ENCODE measurements around the gene MARCKS. TPM values are rescaled to one million over a fixed set of nuclear protein-coding genes. Genes with fewer than 3 reads are reported as not detected.

Gene MARCKS
- total and polyA plus RNA-seq, 10 of the 15 experiments (the other 5 are each of a cell fraction or from before 2014, with no cell fraction given): 29.0 to 164 (median 74.5) TPM

GRCh38 chr6:113873043-113873667 is 16.0 kb downstream of the MARCKS start:
- Histone ChIP-seq H3K79me2 (ENCODE audit: control insufficient read depth, insufficient read depth, low read length) (peaks cover 5% of the 10 kb centered on the region), H3K27me3 (replicated peaks in 1 of 2; ENCODE audit: control insufficient read depth in 2 of 2, insufficient read depth in 2 of 2, low read length in 1 of 2) (no peaks in the 10 kb centered on the region), H4K20me1 (ENCODE audit: control insufficient read depth, insufficient read depth) (no peaks in the 10 kb centered on the region), H3K27ac (ENCODE audit: control insufficient read depth, insufficient read depth) (no peak overlapping the region; the same call in 1 of the 2 replicates), H3K36me3 (ENCODE audit: control insufficient read depth in 2 of 2, insufficient read depth in 2 of 2, low read length in 1 of 2) (no peaks in the 10 kb centered on the region), H2AFZ (ENCODE audit: control insufficient read depth, low read depth, low read length) (peak overlapping the region; percentile 62), H3K9ac (ENCODE audit: control insufficient read depth, insufficient read depth, low read length) (peak overlapping the region; percentile 27; the same call in 1 of the 2 replicates), H3K4me1 (ENCODE audit: control insufficient read depth, insufficient read depth, low read length) (peaks cover 7% of the 10 kb centered on the region), H3K4me3 (peak overlapping the region; percentile 65), H3K9me3 (replicated peaks; ENCODE audit: control insufficient read depth, insufficient read depth, low read length) (peaks cover 2% of the 10 kb centered on the region; the same call in 1 of the 3 replicates), H3K4me2 (ENCODE audit: control insufficient read depth, insufficient read depth) (peak overlapping the region; percentile 77)
- in situ Hi-C loops (cut with MboI) (no loop called here), intact Hi-C loops (cut with micrococcal nuclease; ENCODE audit: unreplicated experiment) (loop anchor here (10.0 kb wide), 1 partner anchor 668 kb away; no protein-coding TSS in a partner anchor)
- SMC1A ChIA-PET (ENCODE audit: uncharacterized antibody, unreplicated experiment): interaction anchor here (0.7 to 3.0 kb wide), 15 partner anchors 12 to 1087 kb away, joined by 3 to 16 read pairs (median 4); no protein-coding TSS in a partner anchor
- ATAC-seq (peak; percentile 89), FAIRE-seq (peak; percentile 89), DNase-seq (ENCODE audit: low read depth, low spot score) (no peak)
- 6% methylated on average over 8 of the region's 8 CpGs for WGBS (ENCODE audit: insufficient coverage, insufficient replicate concordance, low lambda C conversion rate, missing lambda C conversion rate)
- POLR2A ChIA-PET: interaction anchor here (1.2 to 1.5 kb wide), 4 partner anchors 14 to 248 kb away, joined by 3 to 8 read pairs (median 6); no protein-coding TSS in a partner anchor
- RAD21 ChIA-PET (ENCODE audit: unreplicated experiment): interaction anchor here (1.0 to 4.1 kb wide), 11 partner anchors 8 to 991 kb away, joined by 3 to 20 read pairs (median 4); no protein-coding TSS in a partner anchor
- CTCF ChIA-PET: interaction anchor here (1.0 to 1.2 kb wide), 5 partner anchors 14 to 567 kb away, joined by 3 to 7 read pairs (median 5); no protein-coding TSS in a partner anchor
- TSS peak; percentile 72 for BruUV-seq (replicated peaks)
- TF ChIP-seq, protein P1, sequence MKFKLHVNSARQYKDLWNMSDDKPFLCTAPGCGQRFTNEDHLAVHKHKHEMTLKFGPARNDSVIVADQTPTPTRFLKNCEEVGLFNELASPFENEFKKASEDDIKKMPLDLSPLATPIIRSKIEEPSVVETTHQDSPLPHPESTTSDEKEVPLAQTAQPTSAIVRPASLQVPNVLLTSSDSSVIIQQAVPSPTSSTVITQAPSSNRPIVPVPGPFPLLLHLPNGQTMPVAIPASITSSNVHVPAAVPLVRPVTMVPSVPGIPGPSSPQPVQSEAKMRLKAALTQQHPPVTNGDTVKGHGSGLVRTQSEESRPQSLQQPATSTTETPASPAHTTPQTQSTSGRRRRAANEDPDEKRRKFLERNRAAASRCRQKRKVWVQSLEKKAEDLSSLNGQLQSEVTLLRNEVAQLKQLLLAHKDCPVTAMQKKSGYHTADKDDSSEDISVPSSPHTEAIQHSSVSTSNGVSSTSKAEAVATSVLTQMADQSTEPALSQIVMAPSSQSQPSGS (IDR thresholded peaks at IDR 0.05; ENCODE audit: low read length): 0 out of 2 replicates have a peak, but pooled peaks have one; percentile 17
- TF ChIP-seq EED (IDR thresholded peaks at IDR 0.05; ENCODE audit: low read depth) (peak; percentile 59; the same call in 1 of the 2 replicates), NR2C1 (IDR thresholded peaks at IDR 0.05) (peak; percentile 16; the same call in 1 of the 2 replicates), PKNOX1 (IDR thresholded peaks at IDR 0.05) (peak; percentile 74), TBL1XR1 (IDR thresholded peaks at IDR 0.05; ENCODE audit: low read depth, low read length) (no peak), BMI1 (IDR thresholded peaks at IDR 0.05; ENCODE audit: borderline replicate concordance) (no peak), IRF4 (IDR thresholded peaks at IDR 0.05; ENCODE audit: low read depth, low read length) (peak; percentile 28; the same call in 1 of the 2 replicates), RAD51 (IDR thresholded peaks at IDR 0.05) (no peak; the same call in 1 of the 2 replicates), IKZF2 (IDR thresholded peaks at IDR 0.05) (peak; percentile 85 to 87; a peak in 3 of 4 replicates), NBN (IDR thresholded peaks at IDR 0.05) (peak; percentile 83), ZNF217 (IDR thresholded peaks at IDR 0.05) (peak; percentile 59; the same call in 1 of the 2 replicates), CHD2 (IDR thresholded peaks at IDR 0.05; ENCODE audit: borderline replicate concordance, low read depth, low read length) (0 out of 2 replicates have a peak, but pooled peaks have one; percentile 36), BHLHE40 (IDR thresholded peaks at IDR 0.05; ENCODE audit: borderline replicate concordance in 1 of 2, low read depth in 2 of 2, low read length in 1 of 2) (peak in 1 of 2 experiments; percentile 56; a peak in 1 of 4 replicates)
- TF ChIP-seq, protein P2, sequence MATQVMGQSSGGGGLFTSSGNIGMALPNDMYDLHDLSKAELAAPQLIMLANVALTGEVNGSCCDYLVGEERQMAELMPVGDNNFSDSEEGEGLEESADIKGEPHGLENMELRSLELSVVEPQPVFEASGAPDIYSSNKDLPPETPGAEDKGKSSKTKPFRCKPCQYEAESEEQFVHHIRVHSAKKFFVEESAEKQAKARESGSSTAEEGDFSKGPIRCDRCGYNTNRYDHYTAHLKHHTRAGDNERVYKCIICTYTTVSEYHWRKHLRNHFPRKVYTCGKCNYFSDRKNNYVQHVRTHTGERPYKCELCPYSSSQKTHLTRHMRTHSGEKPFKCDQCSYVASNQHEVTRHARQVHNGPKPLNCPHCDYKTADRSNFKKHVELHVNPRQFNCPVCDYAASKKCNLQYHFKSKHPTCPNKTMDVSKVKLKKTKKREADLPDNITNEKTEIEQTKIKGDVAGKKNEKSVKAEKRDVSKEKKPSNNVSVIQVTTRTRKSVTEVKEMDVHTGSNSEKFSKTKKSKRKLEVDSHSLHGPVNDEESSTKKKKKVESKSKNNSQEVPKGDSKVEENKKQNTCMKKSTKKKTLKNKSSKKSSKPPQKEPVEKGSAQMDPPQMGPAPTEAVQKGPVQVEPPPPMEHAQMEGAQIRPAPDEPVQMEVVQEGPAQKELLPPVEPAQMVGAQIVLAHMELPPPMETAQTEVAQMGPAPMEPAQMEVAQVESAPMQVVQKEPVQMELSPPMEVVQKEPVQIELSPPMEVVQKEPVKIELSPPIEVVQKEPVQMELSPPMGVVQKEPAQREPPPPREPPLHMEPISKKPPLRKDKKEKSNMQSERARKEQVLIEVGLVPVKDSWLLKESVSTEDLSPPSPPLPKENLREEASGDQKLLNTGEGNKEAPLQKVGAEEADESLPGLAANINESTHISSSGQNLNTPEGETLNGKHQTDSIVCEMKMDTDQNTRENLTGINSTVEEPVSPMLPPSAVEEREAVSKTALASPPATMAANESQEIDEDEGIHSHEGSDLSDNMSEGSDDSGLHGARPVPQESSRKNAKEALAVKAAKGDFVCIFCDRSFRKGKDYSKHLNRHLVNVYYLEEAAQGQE (IDR thresholded peaks at IDR 0.05; ENCODE audit: low read depth, low read length): no peak
- TF ChIP-seq, protein P3, sequence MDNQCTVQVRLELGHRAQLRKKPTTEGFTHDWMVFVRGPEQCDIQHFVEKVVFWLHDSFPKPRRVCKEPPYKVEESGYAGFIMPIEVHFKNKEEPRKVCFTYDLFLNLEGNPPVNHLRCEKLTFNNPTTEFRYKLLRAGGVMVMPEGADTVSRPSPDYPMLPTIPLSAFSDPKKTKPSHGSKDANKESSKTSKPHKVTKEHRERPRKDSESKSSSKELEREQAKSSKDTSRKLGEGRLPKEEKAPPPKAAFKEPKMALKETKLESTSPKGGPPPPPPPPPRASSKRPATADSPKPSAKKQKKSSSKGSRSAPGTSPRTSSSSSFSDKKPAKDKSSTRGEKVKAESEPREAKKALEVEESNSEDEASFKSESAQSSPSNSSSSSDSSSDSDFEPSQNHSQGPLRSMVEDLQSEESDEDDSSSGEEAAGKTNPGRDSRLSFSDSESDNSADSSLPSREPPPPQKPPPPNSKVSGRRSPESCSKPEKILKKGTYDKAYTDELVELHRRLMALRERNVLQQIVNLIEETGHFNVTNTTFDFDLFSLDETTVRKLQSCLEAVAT (IDR thresholded peaks at IDR 0.05): peak; percentile 90
